HCT116 (cell line): ENCODE measurements around the gene GRIP2.

Source experiments
- CTCF ChIP-seq, 3 experiments: fragments of 200-600 bp in 1 of 3; sonication (generic) in 1 of 3; IDR thresholded peaks in 2 of 3; conservative IDR thresholded peaks in 1 of 3; 2 replicates each; pipeline ENCODE4 v1.5.1; 2012 to 2017; ENCODE audit warnings: low read depth in 2 of 3, low read length in 2 of 3, antibody characterized with exemption in 1 of 3, borderline replicate concordance in 1 of 3, control low read depth in 1 of 3, mild to moderate bottlenecking in 1 of 3, mixed read lengths in 1 of 3, mixed run types in 1 of 3, moderate library complexity in 1 of 3; ENCODE audit not compliant: insufficient read depth in 1 of 3
- POLR2A ChIP-seq: IDR thresholded peaks from 2 replicates; pipeline ENCODE4 v1.7.0; 2011; ENCODE audit warnings: borderline replicate concordance; ENCODE audit not compliant: insufficient read depth, insufficient read length; ENCODE audit errors: extremely low read depth
- REST ChIP-seq: IDR thresholded peaks from 2 replicates; pipeline ENCODE4 v1.6.1; 2012; ENCODE audit warnings: low read depth
- TCF7L2 ChIP-seq: IDR thresholded peaks from 2 replicates; pipeline ENCODE4 v1.7.0; 2011; ENCODE audit warnings: borderline replicate concordance, inconsistent platforms; ENCODE audit not compliant: insufficient read depth, insufficient read length; ENCODE audit errors: extremely low read depth

GRCh38 chr3:14472471-14473351 lies 67.4 kb downstream of the GRIP2 start:
- TF ChIP-seq CTCF (IDR thresholded peaks at IDR 0.05 in 2 of 3, conservative IDR thresholded peaks at IDR 0.05 in 1 of 3; ENCODE audit: borderline replicate concordance in 1 of 3, insufficient read depth in 1 of 3, low read depth in 2 of 3, low read length in 2 of 3) (no peak), TCF7L2 (no peak), REST (no peak), POLR2A (no peak)
